Glutamatergic neuron (in vitro differentiated cells): ENCODE results near the gene C12orf56. TPM values are rescaled to one million over a fixed set of nuclear protein-coding genes. Genes with fewer than 3 reads are reported as not detected.
"Not testable (repeated sequence)": the region's sequence is repeated elsewhere in the genome, so short reads cannot be mapped to it uniquely, and the experiment has no call there.

ENCODE experiments used
- DNase-seq: peaks from one replicate; pipeline ENCODE4 v3.0.0; 2022
- H3K27ac Mint-ChIP-seq: one replicate; pipeline ENCODE4 v1.8.0; 2020; ENCODE audit warnings: mild to moderate bottlenecking, mixed read lengths, inconsistent platforms; ENCODE audit not compliant: unreplicated experiment
- H3K27me3 Mint-ChIP-seq: one replicate; pipeline ENCODE4 v1.8.0; 2020; ENCODE audit warnings: mild to moderate bottlenecking, moderate library complexity, mixed read lengths, inconsistent platforms; ENCODE audit not compliant: unreplicated experiment
- H3K36me3 Mint-ChIP-seq: one replicate; pipeline ENCODE4 v1.8.0; 2020; ENCODE audit warnings: mild to moderate bottlenecking, mixed read lengths, inconsistent platforms; ENCODE audit not compliant: unreplicated experiment
- H3K4me1 Mint-ChIP-seq: one replicate; pipeline ENCODE4 v1.8.0; 2020; ENCODE audit warnings: mild to moderate bottlenecking, low read depth, mixed read lengths, inconsistent platforms; ENCODE audit not compliant: unreplicated experiment
- H3K4me3 Mint-ChIP-seq: one replicate; pipeline ENCODE4 v1.8.0; 2020; ENCODE audit warnings: mild to moderate bottlenecking, mixed read lengths, inconsistent platforms; ENCODE audit not compliant: unreplicated experiment
- H3K9me3 Mint-ChIP-seq: one replicate; pipeline ENCODE4 v1.8.0; 2020; ENCODE audit warnings: mild to moderate bottlenecking, moderate library complexity, mixed read lengths, inconsistent platforms; ENCODE audit not compliant: unreplicated experiment
- total RNA-seq: library from RNA; stranded (reverse); fragmentation: NEBNext Ultra II Directional; extraction: Animal tissue kit (Norgen Biotek cat#: 25700); gene quantifications from one replicate; pipeline ENCODE4 v1.2.1, GENCODE V29; 2021; ENCODE audit not compliant: unreplicated experiment
- TF ChIP-seq, protein P1 (sequence below): fragments of 200-600 bp; sonication (generic); IDR thresholded peaks from one replicate; pipeline ENCODE4 v1.5.0; 2021; ENCODE audit not compliant: partially characterized antibody, unreplicated experiment

The C12orf56 gene
- total RNA-seq, 1 donor from 2014 or later, result 1.8 TPM

DNA sequence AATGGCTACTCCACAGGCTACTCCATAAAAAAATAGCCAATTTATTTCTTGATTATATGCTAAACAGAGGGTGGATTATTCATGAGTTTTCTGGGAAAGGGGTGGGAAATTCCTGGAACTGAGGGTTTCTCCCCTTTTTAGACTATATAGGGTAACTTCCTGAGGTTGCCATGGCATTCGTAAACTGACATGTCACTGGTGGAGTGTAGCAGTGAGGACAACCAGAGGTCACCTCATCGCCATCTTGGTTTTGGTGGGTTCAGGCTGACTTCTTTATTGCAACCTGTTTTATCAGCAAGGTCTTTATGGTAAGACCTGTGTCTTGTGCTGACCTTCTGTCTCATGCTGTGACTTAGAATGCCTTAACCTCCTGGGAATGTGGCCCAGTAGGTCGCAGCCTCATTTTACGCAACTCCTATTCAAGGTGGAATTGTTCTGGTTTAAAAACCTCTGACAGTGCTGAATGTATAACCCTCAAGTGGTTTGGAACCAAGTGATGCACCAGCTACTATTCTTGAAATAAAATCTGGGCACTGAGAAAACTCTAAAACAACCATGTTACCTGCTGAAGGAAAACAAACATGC, 27.7 kb downstream of the C12orf56 start:
- H3K27ac Mint-ChIP-seq, result no peak overlapping the region
- H3K36me3 Mint-ChIP-seq, result no peaks in the 10 kb centered on the region
- H3K4me3 Mint-ChIP-seq, result no peak overlapping the region
- H3K27me3 Mint-ChIP-seq, result no peaks in the 10 kb centered on the region
- no peaks in the 10 kb centered on the region for H3K4me1 Mint-ChIP-seq
- H3K9me3 Mint-ChIP-seq, result no peaks in the 10 kb centered on the region
- TF ChIP-seq, protein P1, sequence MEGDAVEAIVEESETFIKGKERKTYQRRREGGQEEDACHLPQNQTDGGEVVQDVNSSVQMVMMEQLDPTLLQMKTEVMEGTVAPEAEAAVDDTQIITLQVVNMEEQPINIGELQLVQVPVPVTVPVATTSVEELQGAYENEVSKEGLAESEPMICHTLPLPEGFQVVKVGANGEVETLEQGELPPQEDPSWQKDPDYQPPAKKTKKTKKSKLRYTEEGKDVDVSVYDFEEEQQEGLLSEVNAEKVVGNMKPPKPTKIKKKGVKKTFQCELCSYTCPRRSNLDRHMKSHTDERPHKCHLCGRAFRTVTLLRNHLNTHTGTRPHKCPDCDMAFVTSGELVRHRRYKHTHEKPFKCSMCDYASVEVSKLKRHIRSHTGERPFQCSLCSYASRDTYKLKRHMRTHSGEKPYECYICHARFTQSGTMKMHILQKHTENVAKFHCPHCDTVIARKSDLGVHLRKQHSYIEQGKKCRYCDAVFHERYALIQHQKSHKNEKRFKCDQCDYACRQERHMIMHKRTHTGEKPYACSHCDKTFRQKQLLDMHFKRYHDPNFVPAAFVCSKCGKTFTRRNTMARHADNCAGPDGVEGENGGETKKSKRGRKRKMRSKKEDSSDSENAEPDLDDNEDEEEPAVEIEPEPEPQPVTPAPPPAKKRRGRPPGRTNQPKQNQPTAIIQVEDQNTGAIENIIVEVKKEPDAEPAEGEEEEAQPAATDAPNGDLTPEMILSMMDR, result no peak
- no peak for DNase-seq

DNA sequence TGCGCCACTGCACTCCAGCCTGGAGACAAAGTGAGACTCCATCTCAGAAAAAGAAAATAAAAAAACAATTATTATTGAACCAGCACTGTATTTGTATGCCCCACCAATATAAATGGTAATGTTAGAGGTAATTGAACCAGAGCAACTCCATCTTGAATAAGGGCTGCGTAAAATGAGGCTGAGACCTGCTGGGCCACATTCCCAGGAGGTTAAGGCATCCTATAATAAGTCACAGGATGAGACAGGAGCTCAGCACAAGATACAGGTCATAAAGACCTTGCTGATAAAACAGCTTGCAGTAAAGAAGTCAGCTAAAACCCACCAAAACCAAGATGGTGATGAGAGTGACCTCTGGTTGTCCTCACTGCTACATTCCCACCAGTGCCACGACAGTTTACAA, 29.4 kb downstream of the C12orf56 start:
- not testable (repeated sequence) for H3K4me3 Mint-ChIP-seq, H3K4me1 Mint-ChIP-seq, H3K27ac Mint-ChIP-seq, H3K9me3 Mint-ChIP-seq, H3K36me3 Mint-ChIP-seq, DNase-seq, H3K27me3 Mint-ChIP-seq

DNA sequence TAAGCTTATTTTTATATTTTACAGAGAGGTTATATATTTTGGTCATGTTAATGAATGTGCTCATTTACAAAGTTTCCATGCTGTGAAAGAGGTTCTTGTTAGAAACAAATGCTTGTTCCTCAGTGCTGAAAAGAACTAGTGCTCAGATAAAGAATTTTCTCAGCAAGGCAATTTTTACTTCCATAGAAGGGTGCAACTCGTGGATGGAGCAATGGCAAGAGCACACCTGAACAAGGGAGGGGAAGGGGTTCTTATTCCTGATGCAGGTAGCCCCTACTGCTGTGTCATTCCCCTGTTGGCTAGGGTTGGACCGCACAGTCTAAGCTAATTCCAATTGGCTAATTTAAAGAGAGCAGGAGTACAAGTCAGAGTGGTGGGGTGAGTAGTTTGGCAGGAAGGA, 34.3 kb downstream of the C12orf56 start:
- not testable (repeated sequence) for H3K27ac Mint-ChIP-seq, H3K36me3 Mint-ChIP-seq, H3K4me3 Mint-ChIP-seq, H3K27me3 Mint-ChIP-seq, H3K9me3 Mint-ChIP-seq, DNase-seq, H3K4me1 Mint-ChIP-seq

DNA sequence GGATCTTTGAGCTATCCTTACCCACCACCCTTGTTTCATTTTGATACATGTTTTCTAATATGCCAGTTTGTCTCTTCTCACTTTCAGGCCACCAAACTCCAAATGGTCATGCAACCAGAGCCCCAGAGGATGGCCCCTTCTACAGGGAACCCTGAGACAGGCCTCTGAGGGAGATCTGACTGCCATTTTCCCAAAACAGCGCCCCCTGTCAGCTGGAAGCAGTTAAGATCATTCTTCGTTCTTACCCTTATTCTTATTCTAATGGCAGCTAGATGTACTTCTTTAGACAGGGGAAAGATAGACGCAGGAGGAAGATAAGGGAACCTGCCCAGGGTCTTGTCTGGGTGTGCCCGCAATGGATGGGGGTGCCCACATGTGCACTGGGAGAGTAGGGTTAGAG, 38.4 kb downstream of the C12orf56 start:
- TF ChIP-seq, protein P1, result no peak
- Mint-ChIP-seq H3K27ac (no peak overlapping the region), H3K9me3 (peaks cover 5% of the 10 kb centered on the region), H3K4me1 (no peaks in the 10 kb centered on the region), H3K36me3 (peaks cover 6% of the 10 kb centered on the region), H3K27me3 (no peaks in the 10 kb centered on the region), H3K4me3 (no peak overlapping the region)
- no peak for DNase-seq

DNA sequence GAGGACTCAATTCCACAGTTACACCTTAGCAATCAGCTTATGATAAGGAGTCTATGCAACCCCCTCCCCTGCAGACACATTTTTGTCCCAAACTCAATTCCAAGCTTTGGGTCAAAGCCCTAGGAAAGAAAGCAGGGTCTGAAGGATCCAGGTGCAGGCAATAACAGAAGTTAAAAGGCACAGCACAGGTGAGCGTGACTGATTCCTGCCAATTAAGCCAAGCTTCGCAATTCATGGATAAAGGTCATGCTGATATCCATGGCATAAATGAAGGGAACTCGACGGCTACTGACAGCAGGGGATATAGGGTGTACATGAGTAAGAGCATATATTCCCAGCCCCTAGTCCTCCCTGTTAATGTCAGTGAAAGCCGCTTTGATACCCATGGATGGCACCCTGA, 39.3 kb downstream of the C12orf56 start:
- Mint-ChIP-seq H3K4me1 (no peaks in the 10 kb centered on the region), H3K4me3 (no peak overlapping the region), H3K36me3 (peaks cover 2% of the 10 kb centered on the region), H3K9me3 (peaks cover 5% of the 10 kb centered on the region), H3K27me3 (no peaks in the 10 kb centered on the region), H3K27ac (no peak overlapping the region)
- DNase-seq, result no peak
- TF ChIP-seq, protein P1, result no peak

DNA sequence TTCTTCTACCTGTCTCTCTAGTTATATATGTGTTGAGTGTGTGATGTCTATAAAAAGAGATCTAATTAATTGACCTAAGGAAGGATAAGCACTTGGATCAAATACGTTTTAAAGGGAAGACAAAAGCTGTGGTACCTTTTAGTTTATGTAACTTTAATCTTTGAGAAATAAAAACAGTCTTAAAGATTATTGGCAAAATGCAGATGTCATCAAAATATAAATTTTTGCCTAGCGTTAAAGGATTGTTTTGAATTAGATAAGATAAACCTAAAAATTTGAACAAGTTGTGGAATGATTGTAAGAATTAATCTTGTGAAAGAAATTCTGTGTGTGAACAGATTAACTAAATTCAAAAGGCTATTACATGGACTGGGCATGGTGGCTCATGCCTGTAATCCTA, 42.9 kb downstream of the C12orf56 start:
- Mint-ChIP-seq H3K4me3 (no peak overlapping the region), H3K27me3 (no peaks in the 10 kb centered on the region), H3K36me3 (no peaks in the 10 kb centered on the region), H3K9me3 (peaks cover 5% of the 10 kb centered on the region), H3K4me1 (no peaks in the 10 kb centered on the region), H3K27ac (no peak overlapping the region)
- DNase-seq, result no peak
- TF ChIP-seq, protein P1, result no peak

DNA sequence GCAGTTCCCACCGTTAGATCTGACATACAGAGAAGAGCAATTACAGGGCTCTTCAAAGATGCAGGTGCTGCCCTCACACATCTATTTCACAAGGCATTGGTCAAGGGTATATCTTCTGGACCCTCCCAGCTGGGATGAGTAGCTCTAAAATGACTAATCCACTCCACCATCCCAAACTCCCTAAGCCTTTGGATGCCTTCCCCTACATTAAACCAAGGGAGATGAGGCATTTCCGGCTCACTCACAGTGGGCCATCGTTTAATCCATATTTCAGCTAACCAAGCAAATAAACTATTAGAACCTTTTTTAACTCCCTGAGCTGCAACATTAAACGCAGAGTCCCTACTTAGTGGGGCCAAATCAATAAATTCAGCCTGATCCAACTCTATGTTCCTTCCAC, 45.9 kb downstream of the C12orf56 start:
- H3K36me3 Mint-ChIP-seq, H3K4me3 Mint-ChIP-seq, DNase-seq, H3K27ac Mint-ChIP-seq, H3K4me1 Mint-ChIP-seq, H3K9me3 Mint-ChIP-seq, H3K27me3 Mint-ChIP-seq: not testable (repeated sequence)

DNA sequence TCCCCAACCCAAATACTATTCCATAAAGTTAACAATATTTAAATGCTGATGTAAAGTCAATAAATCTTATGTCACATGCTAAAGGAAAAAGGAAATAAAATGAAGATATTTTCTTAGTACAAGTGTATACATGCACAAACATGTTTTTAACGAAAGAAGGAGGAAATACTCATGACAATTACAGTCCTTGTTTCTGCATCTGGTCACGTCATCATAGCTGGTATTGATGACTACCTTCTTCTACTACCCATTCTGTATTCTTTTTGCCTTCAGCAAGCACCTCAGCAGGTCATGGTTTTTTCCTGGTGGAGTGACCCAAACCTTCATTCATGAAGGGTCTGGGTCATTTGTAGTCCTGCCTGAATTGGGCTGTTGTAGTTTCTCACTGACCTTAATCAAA, 50.0 kb downstream of the C12orf56 start:
- not testable (repeated sequence) for H3K4me3 Mint-ChIP-seq, H3K36me3 Mint-ChIP-seq, H3K9me3 Mint-ChIP-seq, DNase-seq, H3K27me3 Mint-ChIP-seq, H3K4me1 Mint-ChIP-seq, H3K27ac Mint-ChIP-seq
